GM23338 (cell line): Measurements from ENCODE around the gene SCO2. TPM values are rescaled to one million over a fixed set of nuclear protein-coding genes. Genes with fewer than 3 reads are reported as not detected.

ENCODE experiments used
- ATAC-seq: fragments of 200-7000 bp; cut with Tn5 transposase; 3 replicates; pipeline ENCODE4 v1.9.1; 2020
- DNase-seq: peaks from one replicate; pipeline ENCODE4 v3.0.0-alpha.2; 2015; ENCODE audit warnings: low spot score
- H2AFZ ChIP-seq: fragments of 200-600 bp; sonication (generic); 2 replicates; pipeline ENCODE4 v1.8.0; 2016; ENCODE audit warnings: antibody characterized with exemption, mild to moderate bottlenecking, moderate library complexity
- H3F3A ChIP-seq: fragments of 200-600 bp; sonication (generic); replicated peaks from 2 replicates; pipeline ENCODE4 v1.8.0; 2017; ENCODE audit warnings: antibody characterized with exemption, mixed run types, low read depth
- H3K27ac ChIP-seq: fragments of 200-600 bp; sonication (generic); 2 replicates; pipeline ENCODE4 v1.6.1; 2016; ENCODE audit warnings: low read depth
- H3K27me3 ChIP-seq: fragments of 200-600 bp; sonication (generic); 2 replicates; pipeline ENCODE4 v1.8.0; 2016; ENCODE audit warnings: mild to moderate bottlenecking, mixed run types, moderate library complexity; ENCODE audit not compliant: insufficient read depth
- H3K36me3 ChIP-seq: fragments of 200-600 bp; sonication (generic); 2 replicates; pipeline ENCODE4 v1.8.0; 2016; ENCODE audit warnings: mild to moderate bottlenecking; ENCODE audit not compliant: insufficient read depth
- H3K4me1 ChIP-seq: fragments of 200-600 bp; sonication (generic); 2 replicates; pipeline ENCODE4 v1.8.0; 2016; ENCODE audit warnings: mild to moderate bottlenecking, moderate library complexity; ENCODE audit not compliant: insufficient read depth
- H3K4me2 ChIP-seq: fragments of 200-600 bp; sonication (generic); 2 replicates; pipeline ENCODE4 v1.7.1; 2017; ENCODE audit warnings: mixed run types
- H3K4me3 ChIP-seq: fragments of 200-600 bp; sonication (generic); 2 replicates; pipeline ENCODE4 v1.6.1; 2016; ENCODE audit warnings: mixed run types
- H3K79me2 ChIP-seq: fragments of 200-600 bp; sonication (generic); replicated peaks from 2 replicates; pipeline ENCODE4 v1.8.0; 2017; ENCODE audit warnings: mild to moderate bottlenecking; ENCODE audit not compliant: insufficient read depth
- H3K9me2 ChIP-seq: fragments of 200-600 bp; sonication (generic); 2 replicates; pipeline ENCODE4 v1.8.0; 2017; ENCODE audit not compliant: insufficient read depth
- H4K20me1 ChIP-seq: fragments of 200-600 bp; sonication (generic); replicated peaks from 2 replicates; pipeline ENCODE4 v1.8.0; 2017; ENCODE audit warnings: mild to moderate bottlenecking; ENCODE audit not compliant: insufficient read depth
- H3K27ac Mint-ChIP-seq: 2 replicates; pipeline ENCODE4 v1.8.0; 2020; ENCODE audit warnings: inconsistent platforms, mild to moderate bottlenecking, moderate library complexity, mixed read lengths
- H3K27me3 Mint-ChIP-seq: 3 replicates; pipeline ENCODE4 v1.8.0; 2022; ENCODE audit warnings: low read depth, mild to moderate bottlenecking, moderate library complexity, mixed read lengths, inconsistent platforms; ENCODE audit not compliant: insufficient read depth, poor library complexity
- H3K36me3 Mint-ChIP-seq: 3 replicates; pipeline ENCODE4 v1.8.0; 2021; ENCODE audit warnings: low read depth, mild to moderate bottlenecking, inconsistent platforms, moderate library complexity, mixed read lengths
- H3K4me1 Mint-ChIP-seq: 3 replicates; pipeline ENCODE4 v1.8.0; 2020; ENCODE audit warnings: mild to moderate bottlenecking, inconsistent platforms, mixed read lengths
- H3K4me3 Mint-ChIP-seq: 3 replicates; pipeline ENCODE4 v1.8.0; 2021; ENCODE audit warnings: moderate library complexity, mild to moderate bottlenecking, inconsistent platforms, mixed read lengths
- H3K9me3 Mint-ChIP-seq: 3 replicates; pipeline ENCODE4 v1.8.0; 2020; ENCODE audit warnings: moderate library complexity, mild to moderate bottlenecking, inconsistent platforms, mixed read lengths
- CREB1 ChIP-seq: fragments of 250-450 bp; sonication (Bioruptor Pico); IDR thresholded peaks from 2 replicates; pipeline ENCODE4 v1.5.0; 2020; ENCODE audit warnings: low read depth, mild to moderate bottlenecking, moderate library complexity
- ETS1 ChIP-seq: IDR thresholded peaks from 2 replicates; pipeline ENCODE4 v1.6.1; 2016; ENCODE audit warnings: antibody characterized with exemption
- EZH2 ChIP-seq: fragments of 200-600 bp; sonication (generic); IDR thresholded peaks from one replicate; pipeline ENCODE4 v1.8.0; 2017; ENCODE audit warnings: antibody characterized with exemption, mild to moderate bottlenecking, low read depth; ENCODE audit not compliant: unreplicated experiment
- EZH2phosphoT487 ChIP-seq: fragments of 200-600 bp; sonication (generic); IDR thresholded peaks from one replicate; pipeline ENCODE4 v1.8.1; 2018; ENCODE audit warnings: antibody characterized with exemption; ENCODE audit not compliant: unreplicated experiment
- REST ChIP-seq: IDR thresholded peaks from one replicate; pipeline ENCODE4 v1.6.1; 2018; ENCODE audit warnings: antibody characterized with exemption; ENCODE audit not compliant: unreplicated experiment
- ZNF462 ChIP-seq: fragments of 250-450 bp; sonication (Bioruptor Pico); IDR thresholded peaks from 2 replicates; pipeline ENCODE4 v1.5.0; 2020; ENCODE audit warnings: mild to moderate bottlenecking, moderate library complexity
- polyA plus RNA-seq: library from polyadenylated mRNA; unstranded; fragments of >200 nt; fragmentation: Nextera tagmentation; extraction: Ambion mirVana; gene quantifications from 2 replicates; pipeline ENCODE4 v1.2.1, GENCODE V29; 2016
- total RNA-seq: library from RNA; depleted of rRNA; stranded (reverse); fragments of >200 nt; shearing (Covaris generic); gene quantifications from 2 replicates; pipeline ENCODE4 v1.2.3, GENCODE V29; 2014

Gene SCO2
- total and polyA plus RNA-seq, 2 experiments from 2014 or later: 2.6 to 4.9 TPM

- no peak for TF ChIP-seq ZNF462 (CRISPR knock-in tag)
These were observed 23.3 kb downstream of the SCO2 start (continued) for GRCh38 chr22:50502096-50502495.

DNA sequence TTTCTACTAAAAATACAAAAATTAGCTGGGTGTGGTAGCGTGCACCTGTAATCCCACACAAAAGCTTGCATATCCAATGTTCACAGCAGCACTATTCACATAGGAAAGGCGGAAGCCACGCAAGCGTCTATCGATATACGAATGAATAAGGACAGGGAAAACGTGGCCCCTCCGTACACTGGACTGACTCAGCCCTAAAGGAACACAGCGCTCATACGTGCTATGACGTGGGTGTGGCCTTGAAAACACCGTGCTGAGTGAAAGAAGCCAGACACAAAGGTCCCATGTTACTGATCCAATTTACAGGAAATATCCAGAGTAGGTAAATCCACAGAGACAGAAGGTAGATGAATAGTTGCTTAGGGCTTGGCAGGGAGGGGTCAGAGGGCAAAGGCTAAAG is 24.9 kb downstream of the SCO2 start:
- H3K4me1 Mint-ChIP-seq: peaks cover 3% of the 10 kb centered on the region; the same call in 2 of the 3 replicates
- H3K4me3 ChIP-seq: no peak overlapping the region
- no peak overlapping the region for H3K27ac ChIP-seq
- no peak overlapping the region for H3K4me2 ChIP-seq
- H3K9me3 Mint-ChIP-seq: no peaks in the 10 kb centered on the region
- H3K79me2 ChIP-seq: no peaks in the 10 kb centered on the region
- no peak overlapping the region for H3K4me3 Mint-ChIP-seq
- no peaks in the 10 kb centered on the region for H3K36me3 ChIP-seq
- peaks cover 5% of the 10 kb centered on the region; the same call in 1 of the 2 replicates for H3F3A ChIP-seq
- H3K9me2 ChIP-seq: no peaks in the 10 kb centered on the region
- H3K4me1 ChIP-seq: no peaks in the 10 kb centered on the region
- no peak overlapping the region for H2AFZ ChIP-seq
- ATAC-seq (no peak), DNase-seq (no peak)
- no peaks in the 10 kb centered on the region; the same call in 2 of the 3 replicates for H3K36me3 Mint-ChIP-seq
- no peaks in the 10 kb centered on the region for H4K20me1 ChIP-seq
- no peak overlapping the region for H3K27ac Mint-ChIP-seq
- no peaks in the 10 kb centered on the region for H3K27me3 ChIP-seq
- peaks cover 14% of the 10 kb centered on the region for H3K27me3 Mint-ChIP-seq
- TF ChIP-seq CREB1 (CRISPR knock-in tag) (no peak), ETS1 (no peak), REST (no peak), EZH2phosphoT487 (no peak), EZH2 (no peak)
